Measurements from ENCODE around the gene ATM. TPM values are rescaled to one million over a fixed set of nuclear protein-coding genes. Genes with fewer than 3 reads are reported as not detected.

The ATM gene
- total and polyA plus RNA-seq, 2 experiments from 2014 or later = 27.6 to 59.3 TPM

DNA sequence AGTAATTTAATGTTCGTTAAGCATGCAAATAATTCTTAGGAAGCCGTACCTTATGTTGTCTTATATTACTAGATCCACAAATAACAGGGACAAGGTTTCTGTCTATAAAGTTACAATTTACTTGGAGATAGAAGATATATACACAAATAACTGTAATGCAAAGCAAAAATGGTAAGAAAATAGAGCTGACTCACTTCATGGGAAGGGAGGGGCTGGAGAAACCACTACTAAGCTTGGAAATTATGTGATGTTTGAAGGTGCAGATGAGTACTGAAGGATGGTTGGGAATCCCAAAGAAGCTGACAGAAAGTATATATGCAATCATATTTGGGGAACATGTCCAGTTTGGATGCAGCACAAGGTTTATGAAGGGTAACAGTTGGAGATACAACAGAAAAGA is 4.4 kb upstream of the ATM start:
- H3K27ac Mint-ChIP-seq = no peak overlapping the region
- Histone ChIP-seq H3K27me3 (ENCODE audit: insufficient read depth) (no peaks in the 10 kb centered on the region), H3K4me2 (no peak overlapping the region), H2AFZ (no peak overlapping the region), H3K36me3 (ENCODE audit: insufficient read depth) (no peaks in the 10 kb centered on the region), H3K27ac (ENCODE audit: low read depth) (0 out of 2 replicates have a peak overlapping the region, but pooled peaks have one; percentile 13), H3K9me2 (ENCODE audit: insufficient read depth) (no peaks in the 10 kb centered on the region), H3K4me3 (no peak overlapping the region), H3F3A (replicated peaks; ENCODE audit: low read depth) (peaks cover 2% of the 10 kb centered on the region), H4K20me1 (replicated peaks; ENCODE audit: insufficient read depth) (peaks cover 45% of the 10 kb centered on the region), H3K79me2 (replicated peaks; ENCODE audit: insufficient read depth) (peaks cover 88% of the 10 kb centered on the region), H3K4me1 (ENCODE audit: insufficient read depth) (peaks cover 20% of the 10 kb centered on the region)
- peaks cover 11% of the 10 kb centered on the region; the same call in 2 of the 3 replicates for H3K36me3 Mint-ChIP-seq (ENCODE audit: low read depth)
- H3K4me3 Mint-ChIP-seq = no peak overlapping the region
- H3K27me3 Mint-ChIP-seq (ENCODE audit: insufficient read depth, low read depth, poor library complexity) = no peaks in the 10 kb centered on the region
- no peaks in the 10 kb centered on the region for H3K9me3 Mint-ChIP-seq
- peaks cover 27% of the 10 kb centered on the region for H3K4me1 Mint-ChIP-seq
- ATAC-seq (no peak), DNase-seq (ENCODE audit: low spot score) (no peak)
- no peak for TF ChIP-seq EZH2 (IDR thresholded peaks at IDR 0.05; ENCODE audit: low read depth, unreplicated experiment)
- no peak for TF ChIP-seq JUNB (IDR thresholded peaks at IDR 0.05; ENCODE audit: unreplicated experiment)
- no peak for TF ChIP-seq CREB1 (CRISPR knock-in tag; IDR thresholded peaks at IDR 0.05; ENCODE audit: low read depth)
- TF ChIP-seq STAT1 (IDR thresholded peaks at IDR 0.05; ENCODE audit: unreplicated experiment) = no peak
- TF ChIP-seq, protein P1, sequence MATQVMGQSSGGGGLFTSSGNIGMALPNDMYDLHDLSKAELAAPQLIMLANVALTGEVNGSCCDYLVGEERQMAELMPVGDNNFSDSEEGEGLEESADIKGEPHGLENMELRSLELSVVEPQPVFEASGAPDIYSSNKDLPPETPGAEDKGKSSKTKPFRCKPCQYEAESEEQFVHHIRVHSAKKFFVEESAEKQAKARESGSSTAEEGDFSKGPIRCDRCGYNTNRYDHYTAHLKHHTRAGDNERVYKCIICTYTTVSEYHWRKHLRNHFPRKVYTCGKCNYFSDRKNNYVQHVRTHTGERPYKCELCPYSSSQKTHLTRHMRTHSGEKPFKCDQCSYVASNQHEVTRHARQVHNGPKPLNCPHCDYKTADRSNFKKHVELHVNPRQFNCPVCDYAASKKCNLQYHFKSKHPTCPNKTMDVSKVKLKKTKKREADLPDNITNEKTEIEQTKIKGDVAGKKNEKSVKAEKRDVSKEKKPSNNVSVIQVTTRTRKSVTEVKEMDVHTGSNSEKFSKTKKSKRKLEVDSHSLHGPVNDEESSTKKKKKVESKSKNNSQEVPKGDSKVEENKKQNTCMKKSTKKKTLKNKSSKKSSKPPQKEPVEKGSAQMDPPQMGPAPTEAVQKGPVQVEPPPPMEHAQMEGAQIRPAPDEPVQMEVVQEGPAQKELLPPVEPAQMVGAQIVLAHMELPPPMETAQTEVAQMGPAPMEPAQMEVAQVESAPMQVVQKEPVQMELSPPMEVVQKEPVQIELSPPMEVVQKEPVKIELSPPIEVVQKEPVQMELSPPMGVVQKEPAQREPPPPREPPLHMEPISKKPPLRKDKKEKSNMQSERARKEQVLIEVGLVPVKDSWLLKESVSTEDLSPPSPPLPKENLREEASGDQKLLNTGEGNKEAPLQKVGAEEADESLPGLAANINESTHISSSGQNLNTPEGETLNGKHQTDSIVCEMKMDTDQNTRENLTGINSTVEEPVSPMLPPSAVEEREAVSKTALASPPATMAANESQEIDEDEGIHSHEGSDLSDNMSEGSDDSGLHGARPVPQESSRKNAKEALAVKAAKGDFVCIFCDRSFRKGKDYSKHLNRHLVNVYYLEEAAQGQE (IDR thresholded peaks at IDR 0.05; ENCODE audit: unreplicated experiment) = no peak
- no peak for TF ChIP-seq EZH2phosphoT487 (IDR thresholded peaks at IDR 0.05; ENCODE audit: unreplicated experiment)
- TF ChIP-seq POLR2AphosphoS5 (IDR thresholded peaks at IDR 0.05; ENCODE audit: low read depth) = no peak
- TF ChIP-seq ZNF114 (CRISPR knock-in tag; IDR thresholded peaks at IDR 0.05) = no peak
- TF ChIP-seq, protein P2, sequence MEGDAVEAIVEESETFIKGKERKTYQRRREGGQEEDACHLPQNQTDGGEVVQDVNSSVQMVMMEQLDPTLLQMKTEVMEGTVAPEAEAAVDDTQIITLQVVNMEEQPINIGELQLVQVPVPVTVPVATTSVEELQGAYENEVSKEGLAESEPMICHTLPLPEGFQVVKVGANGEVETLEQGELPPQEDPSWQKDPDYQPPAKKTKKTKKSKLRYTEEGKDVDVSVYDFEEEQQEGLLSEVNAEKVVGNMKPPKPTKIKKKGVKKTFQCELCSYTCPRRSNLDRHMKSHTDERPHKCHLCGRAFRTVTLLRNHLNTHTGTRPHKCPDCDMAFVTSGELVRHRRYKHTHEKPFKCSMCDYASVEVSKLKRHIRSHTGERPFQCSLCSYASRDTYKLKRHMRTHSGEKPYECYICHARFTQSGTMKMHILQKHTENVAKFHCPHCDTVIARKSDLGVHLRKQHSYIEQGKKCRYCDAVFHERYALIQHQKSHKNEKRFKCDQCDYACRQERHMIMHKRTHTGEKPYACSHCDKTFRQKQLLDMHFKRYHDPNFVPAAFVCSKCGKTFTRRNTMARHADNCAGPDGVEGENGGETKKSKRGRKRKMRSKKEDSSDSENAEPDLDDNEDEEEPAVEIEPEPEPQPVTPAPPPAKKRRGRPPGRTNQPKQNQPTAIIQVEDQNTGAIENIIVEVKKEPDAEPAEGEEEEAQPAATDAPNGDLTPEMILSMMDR (conservative IDR thresholded peaks at IDR 0.05; ENCODE audit: low read depth in 2 of 2) = no peak
- TF ChIP-seq, protein P3, sequence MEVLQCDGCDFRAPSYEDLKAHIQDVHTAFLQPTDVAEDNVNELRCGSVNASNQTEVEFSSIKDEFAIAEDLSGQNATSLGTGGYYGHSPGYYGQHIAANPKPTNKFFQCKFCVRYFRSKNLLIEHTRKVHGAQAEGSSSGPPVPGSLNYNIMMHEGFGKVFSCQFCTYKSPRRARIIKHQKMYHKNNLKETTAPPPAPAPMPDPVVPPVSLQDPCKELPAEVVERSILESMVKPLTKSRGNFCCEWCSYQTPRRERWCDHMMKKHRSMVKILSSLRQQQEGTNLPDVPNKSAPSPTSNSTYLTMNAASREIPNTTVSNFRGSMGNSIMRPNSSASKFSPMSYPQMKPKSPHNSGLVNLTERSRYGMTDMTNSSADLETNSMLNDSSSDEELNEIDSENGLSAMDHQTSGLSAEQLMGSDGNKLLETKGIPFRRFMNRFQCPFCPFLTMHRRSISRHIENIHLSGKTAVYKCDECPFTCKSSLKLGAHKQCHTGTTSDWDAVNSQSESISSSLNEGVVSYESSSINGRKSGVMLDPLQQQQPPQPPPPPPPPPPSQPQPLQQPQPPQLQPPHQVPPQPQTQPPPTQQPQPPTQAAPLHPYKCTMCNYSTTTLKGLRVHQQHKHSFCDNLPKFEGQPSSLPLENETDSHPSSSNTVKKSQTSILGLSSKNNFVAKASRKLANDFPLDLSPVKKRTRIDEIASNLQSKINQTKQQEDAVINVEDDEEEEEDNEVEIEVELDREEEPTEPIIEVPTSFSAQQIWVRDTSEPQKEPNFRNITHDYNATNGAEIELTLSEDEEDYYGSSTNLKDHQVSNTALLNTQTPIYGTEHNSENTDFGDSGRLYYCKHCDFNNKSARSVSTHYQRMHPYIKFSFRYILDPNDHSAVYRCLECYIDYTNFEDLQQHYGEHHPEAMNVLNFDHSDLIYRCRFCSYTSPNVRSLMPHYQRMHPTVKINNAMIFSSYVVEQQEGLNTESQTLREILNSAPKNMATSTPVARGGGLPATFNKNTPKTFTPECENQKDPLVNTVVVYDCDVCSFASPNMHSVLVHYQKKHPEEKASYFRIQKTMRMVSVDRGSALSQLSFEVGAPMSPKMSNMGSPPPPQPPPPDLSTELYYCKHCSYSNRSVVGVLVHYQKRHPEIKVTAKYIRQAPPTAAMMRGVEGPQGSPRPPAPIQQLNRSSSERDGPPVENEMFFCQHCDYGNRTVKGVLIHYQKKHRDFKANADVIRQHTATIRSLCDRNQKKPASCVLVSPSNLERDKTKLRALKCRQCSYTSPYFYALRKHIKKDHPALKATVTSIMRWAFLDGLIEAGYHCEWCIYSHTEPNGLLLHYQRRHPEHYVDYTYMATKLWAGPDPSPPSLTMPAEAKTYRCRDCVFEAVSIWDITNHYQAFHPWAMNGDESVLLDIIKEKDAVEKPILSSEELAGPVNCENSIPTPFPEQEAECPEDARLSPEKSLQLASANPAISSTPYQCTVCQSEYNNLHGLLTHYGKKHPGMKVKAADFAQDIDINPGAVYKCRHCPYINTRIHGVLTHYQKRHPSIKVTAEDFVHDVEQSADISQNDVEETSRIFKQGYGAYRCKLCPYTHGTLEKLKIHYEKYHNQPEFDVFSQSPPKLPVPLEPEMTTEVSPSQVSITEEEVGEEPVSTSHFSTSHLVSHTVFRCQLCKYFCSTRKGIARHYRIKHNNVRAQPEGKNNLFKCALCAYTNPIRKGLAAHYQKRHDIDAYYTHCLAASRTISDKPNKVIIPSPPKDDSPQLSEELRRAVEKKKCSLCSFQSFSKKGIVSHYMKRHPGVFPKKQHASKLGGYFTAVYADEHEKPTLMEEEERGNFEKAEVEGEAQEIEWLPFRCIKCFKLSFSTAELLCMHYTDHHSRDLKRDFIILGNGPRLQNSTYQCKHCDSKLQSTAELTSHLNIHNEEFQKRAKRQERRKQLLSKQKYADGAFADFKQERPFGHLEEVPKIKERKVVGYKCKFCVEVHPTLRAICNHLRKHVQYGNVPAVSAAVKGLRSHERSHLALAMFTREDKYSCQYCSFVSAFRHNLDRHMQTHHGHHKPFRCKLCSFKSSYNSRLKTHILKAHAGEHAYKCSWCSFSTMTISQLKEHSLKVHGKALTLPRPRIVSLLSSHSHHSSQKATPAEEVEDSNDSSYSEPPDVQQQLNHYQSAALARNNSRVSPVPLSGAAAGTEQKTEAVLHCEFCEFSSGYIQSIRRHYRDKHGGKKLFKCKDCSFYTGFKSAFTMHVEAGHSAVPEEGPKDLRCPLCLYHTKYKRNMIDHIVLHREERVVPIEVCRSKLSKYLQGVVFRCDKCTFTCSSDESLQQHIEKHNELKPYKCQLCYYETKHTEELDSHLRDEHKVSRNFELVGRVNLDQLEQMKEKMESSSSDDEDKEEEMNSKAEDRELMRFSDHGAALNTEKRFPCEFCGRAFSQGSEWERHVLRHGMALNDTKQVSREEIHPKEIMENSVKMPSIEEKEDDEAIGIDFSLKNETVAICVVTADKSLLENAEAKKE (CRISPR knock-in tag; IDR thresholded peaks at IDR 0.05) = no peak
- TF ChIP-seq, protein P4, sequence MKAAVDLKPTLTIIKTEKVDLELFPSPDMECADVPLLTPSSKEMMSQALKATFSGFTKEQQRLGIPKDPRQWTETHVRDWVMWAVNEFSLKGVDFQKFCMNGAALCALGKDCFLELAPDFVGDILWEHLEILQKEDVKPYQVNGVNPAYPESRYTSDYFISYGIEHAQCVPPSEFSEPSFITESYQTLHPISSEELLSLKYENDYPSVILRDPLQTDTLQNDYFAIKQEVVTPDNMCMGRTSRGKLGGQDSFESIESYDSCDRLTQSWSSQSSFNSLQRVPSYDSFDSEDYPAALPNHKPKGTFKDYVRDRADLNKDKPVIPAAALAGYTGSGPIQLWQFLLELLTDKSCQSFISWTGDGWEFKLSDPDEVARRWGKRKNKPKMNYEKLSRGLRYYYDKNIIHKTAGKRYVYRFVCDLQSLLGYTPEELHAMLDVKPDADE (IDR thresholded peaks at IDR 0.05) = no peak
- no peak for TF ChIP-seq ZNF331 (CRISPR knock-in tag; IDR thresholded peaks at IDR 0.05; ENCODE audit: low read depth)
- TF ChIP-seq NANOG (IDR thresholded peaks at IDR 0.05; ENCODE audit: borderline replicate concordance) = no peak
